ENCODE results near the gene S100B. TPM values are rescaled to one million over a fixed set of nuclear protein-coding genes. Genes with fewer than 3 reads are reported as not detected.
A peak's percentile ranks its signal among the peaks of the same experiment; 100 is the strongest.

The S100B gene
- total RNA-seq, 1 donor: 1.4 TPM

DNA sequence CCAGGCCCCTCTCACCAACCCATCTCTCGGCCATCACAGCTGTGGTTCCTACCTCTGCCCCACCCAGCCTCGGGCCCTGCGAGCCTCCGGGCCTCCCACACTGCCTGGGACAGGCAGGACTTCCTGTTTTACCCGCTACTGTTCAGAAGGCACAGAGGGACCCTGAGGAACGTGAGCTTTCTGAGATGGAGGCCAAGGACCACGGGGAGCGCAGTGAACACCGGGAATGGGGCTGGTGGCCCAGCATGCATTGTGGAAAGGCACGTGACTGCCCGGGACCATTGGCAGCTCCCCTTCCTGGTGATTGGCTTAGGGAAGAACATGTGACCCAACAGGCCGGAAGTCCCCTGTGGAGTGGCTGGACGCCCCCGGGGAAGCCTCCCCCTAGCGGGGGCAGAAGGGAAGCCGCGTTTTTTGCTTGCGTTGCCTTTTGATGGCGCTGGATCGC is 7.0 kb downstream of the S100B start:
- H3K27me3 ChIP-seq (ENCODE audit: insufficient read depth, low read length): no peaks in the 10 kb centered on the region
- DNase-seq (ENCODE audit: insufficient read length, low spot score, missing footprints): no peak
- no peaks in the 10 kb centered on the region for H3K9me3 ChIP-seq (ENCODE audit: low read depth, low read length)
- H3K27ac ChIP-seq (ENCODE audit: low read depth, low read length): no peak overlapping the region
- no peaks in the 10 kb centered on the region for H4K20me1 ChIP-seq (ENCODE audit: insufficient read depth, low read length)
- H2AFZ ChIP-seq (ENCODE audit: low read length): peak overlapping the region; percentile 56
- TF ChIP-seq, protein P1, sequence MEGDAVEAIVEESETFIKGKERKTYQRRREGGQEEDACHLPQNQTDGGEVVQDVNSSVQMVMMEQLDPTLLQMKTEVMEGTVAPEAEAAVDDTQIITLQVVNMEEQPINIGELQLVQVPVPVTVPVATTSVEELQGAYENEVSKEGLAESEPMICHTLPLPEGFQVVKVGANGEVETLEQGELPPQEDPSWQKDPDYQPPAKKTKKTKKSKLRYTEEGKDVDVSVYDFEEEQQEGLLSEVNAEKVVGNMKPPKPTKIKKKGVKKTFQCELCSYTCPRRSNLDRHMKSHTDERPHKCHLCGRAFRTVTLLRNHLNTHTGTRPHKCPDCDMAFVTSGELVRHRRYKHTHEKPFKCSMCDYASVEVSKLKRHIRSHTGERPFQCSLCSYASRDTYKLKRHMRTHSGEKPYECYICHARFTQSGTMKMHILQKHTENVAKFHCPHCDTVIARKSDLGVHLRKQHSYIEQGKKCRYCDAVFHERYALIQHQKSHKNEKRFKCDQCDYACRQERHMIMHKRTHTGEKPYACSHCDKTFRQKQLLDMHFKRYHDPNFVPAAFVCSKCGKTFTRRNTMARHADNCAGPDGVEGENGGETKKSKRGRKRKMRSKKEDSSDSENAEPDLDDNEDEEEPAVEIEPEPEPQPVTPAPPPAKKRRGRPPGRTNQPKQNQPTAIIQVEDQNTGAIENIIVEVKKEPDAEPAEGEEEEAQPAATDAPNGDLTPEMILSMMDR (IDR thresholded peaks at IDR 0.05; ENCODE audit: extremely low read depth, low read depth, low read length): no peak
- no peak overlapping the region for H3K4me3 ChIP-seq (ENCODE audit: insufficient read depth, low read length)
- peaks cover 11% of the 10 kb centered on the region for H3K4me1 ChIP-seq (ENCODE audit: insufficient read depth, low read length)
- no peaks in the 10 kb centered on the region for H3K79me2 ChIP-seq (ENCODE audit: insufficient read depth, low read length)
- H3K4me2 ChIP-seq (ENCODE audit: insufficient read depth, low read length): peak overlapping the region; percentile 13
- H3K36me3 ChIP-seq (ENCODE audit: insufficient read depth, low read length): no peaks in the 10 kb centered on the region

DNA sequence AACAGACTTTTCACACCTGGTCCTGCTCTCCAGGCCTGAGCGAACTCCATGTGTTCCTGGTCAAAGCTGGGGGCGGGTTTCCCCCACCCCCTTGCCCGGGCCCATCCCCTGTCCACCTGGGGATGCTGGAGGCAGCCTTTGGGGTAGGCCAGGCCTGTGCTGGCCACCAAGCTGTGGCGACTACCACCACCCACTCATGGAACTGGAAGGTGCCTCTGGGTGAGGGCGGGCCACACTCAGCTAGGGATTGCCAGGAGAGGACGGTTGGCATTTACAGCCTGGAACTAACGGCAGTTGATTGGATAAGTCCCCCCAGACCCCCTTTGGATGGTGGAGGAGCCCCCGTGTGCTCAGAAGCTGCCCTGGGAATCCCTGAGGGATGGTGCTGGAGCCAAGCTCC is 7.9 kb downstream of the S100B start:
- H3K36me3 ChIP-seq (ENCODE audit: insufficient read depth, low read length): no peaks in the 10 kb centered on the region
- no peaks in the 10 kb centered on the region for H3K9me3 ChIP-seq (ENCODE audit: low read depth, low read length)
- no peaks in the 10 kb centered on the region for H3K27me3 ChIP-seq (ENCODE audit: insufficient read depth, low read length)
- TF ChIP-seq, protein P1 (IDR thresholded peaks at IDR 0.05; ENCODE audit: extremely low read depth, low read depth, low read length): no peak
- no peaks in the 10 kb centered on the region for H4K20me1 ChIP-seq (ENCODE audit: insufficient read depth, low read length)
- no peak overlapping the region for H3K4me3 ChIP-seq (ENCODE audit: insufficient read depth, low read length)
- DNase-seq (ENCODE audit: insufficient read length, low spot score, missing footprints): no peak
- H3K79me2 ChIP-seq (ENCODE audit: insufficient read depth, low read length): no peaks in the 10 kb centered on the region
- no peak overlapping the region for H3K27ac ChIP-seq (ENCODE audit: low read depth, low read length)
- no peak overlapping the region for H3K4me2 ChIP-seq (ENCODE audit: insufficient read depth, low read length)
- H2AFZ ChIP-seq (ENCODE audit: low read length): peak overlapping the region; percentile 20
- peaks cover 11% of the 10 kb centered on the region for H3K4me1 ChIP-seq (ENCODE audit: insufficient read depth, low read length)

DNA sequence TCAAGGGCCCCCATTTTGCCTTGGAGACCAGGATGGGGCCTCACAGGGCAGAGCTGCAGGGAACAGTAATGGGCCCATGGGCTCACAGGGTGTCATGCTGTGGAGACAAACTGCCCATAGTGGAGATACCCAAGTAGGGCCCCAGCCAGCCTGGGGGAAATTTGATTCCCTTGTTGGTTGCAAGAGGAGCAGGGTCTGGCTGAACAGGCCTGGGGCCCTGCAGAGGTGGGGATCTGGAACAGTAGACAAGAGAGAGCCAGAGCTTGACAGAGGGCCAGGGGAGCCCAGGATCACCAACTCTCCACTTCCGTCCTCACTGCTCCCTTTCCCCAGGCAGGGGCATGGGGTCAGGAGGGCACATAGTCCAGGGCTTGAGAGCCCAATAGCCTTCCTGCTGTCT is 8.7 kb downstream of the S100B start:
- Histone ChIP-seq H3K36me3 (ENCODE audit: insufficient read depth, low read length) (no peaks in the 10 kb centered on the region), H3K27ac (ENCODE audit: low read depth, low read length) (no peak overlapping the region), H3K4me2 (ENCODE audit: insufficient read depth, low read length) (no peak overlapping the region), H3K79me2 (ENCODE audit: insufficient read depth, low read length) (no peaks in the 10 kb centered on the region), H3K4me3 (ENCODE audit: insufficient read depth, low read length) (no peak overlapping the region), H2AFZ (ENCODE audit: low read length) (no peak overlapping the region), H3K27me3 (ENCODE audit: insufficient read depth, low read length) (no peaks in the 10 kb centered on the region), H4K20me1 (ENCODE audit: insufficient read depth, low read length) (no peaks in the 10 kb centered on the region), H3K9me3 (ENCODE audit: low read depth, low read length) (no peaks in the 10 kb centered on the region), H3K4me1 (ENCODE audit: insufficient read depth, low read length) (peaks cover 11% of the 10 kb centered on the region)
- peak; percentile 8 for DNase-seq (ENCODE audit: insufficient read length, low spot score, missing footprints)
- TF ChIP-seq, protein P1 (IDR thresholded peaks at IDR 0.05; ENCODE audit: extremely low read depth, low read depth, low read length): no peak

DNA sequence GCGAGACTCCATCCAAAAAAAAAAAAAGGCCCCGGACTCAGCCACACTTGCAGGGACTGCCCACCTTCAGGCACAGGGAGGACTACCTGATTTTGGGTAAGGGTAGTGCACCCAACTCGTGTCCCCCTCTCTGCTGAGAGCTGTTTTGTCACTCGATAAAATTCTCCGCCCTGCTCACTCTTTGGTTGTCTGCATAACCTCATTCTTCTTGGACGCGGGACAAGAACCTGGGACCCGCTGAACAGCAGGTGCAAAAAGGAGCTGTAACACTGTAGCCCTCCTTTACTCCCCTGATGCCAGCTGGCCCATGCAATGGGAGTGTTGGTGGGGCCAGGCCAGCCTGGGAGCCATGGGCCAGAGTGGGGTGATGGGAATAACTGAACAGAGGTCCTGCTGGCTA is 10.6 kb downstream of the S100B start:
- H4K20me1 ChIP-seq (ENCODE audit: insufficient read depth, low read length): no peaks in the 10 kb centered on the region
- no peak overlapping the region for H3K4me2 ChIP-seq (ENCODE audit: insufficient read depth, low read length)
- H3K27me3 ChIP-seq (ENCODE audit: insufficient read depth, low read length): no peaks in the 10 kb centered on the region
- H3K36me3 ChIP-seq (ENCODE audit: insufficient read depth, low read length): no peaks in the 10 kb centered on the region
- DNase-seq (ENCODE audit: insufficient read length, low spot score, missing footprints): no peak
- no peaks in the 10 kb centered on the region for H3K9me3 ChIP-seq (ENCODE audit: low read depth, low read length)
- no peak overlapping the region for H3K27ac ChIP-seq (ENCODE audit: low read depth, low read length)
- H3K4me3 ChIP-seq (ENCODE audit: insufficient read depth, low read length): no peak overlapping the region
- H2AFZ ChIP-seq (ENCODE audit: low read length): no peak overlapping the region
- peaks cover 7% of the 10 kb centered on the region for H3K4me1 ChIP-seq (ENCODE audit: insufficient read depth, low read length)
- TF ChIP-seq, protein P1 (IDR thresholded peaks at IDR 0.05; ENCODE audit: extremely low read depth, low read depth, low read length): no peak
- no peaks in the 10 kb centered on the region for H3K79me2 ChIP-seq (ENCODE audit: insufficient read depth, low read length)

Data from osteoblast (primary cell).